ENCODE data around the gene RERG. TPM values are rescaled to one million over a fixed set of nuclear protein-coding genes. Genes with fewer than 3 reads are reported as not detected.

Gene RERG
- total RNA-seq, 2 experiments from 2014 or later, result 0.17 to 0.21 TPM

DNA sequence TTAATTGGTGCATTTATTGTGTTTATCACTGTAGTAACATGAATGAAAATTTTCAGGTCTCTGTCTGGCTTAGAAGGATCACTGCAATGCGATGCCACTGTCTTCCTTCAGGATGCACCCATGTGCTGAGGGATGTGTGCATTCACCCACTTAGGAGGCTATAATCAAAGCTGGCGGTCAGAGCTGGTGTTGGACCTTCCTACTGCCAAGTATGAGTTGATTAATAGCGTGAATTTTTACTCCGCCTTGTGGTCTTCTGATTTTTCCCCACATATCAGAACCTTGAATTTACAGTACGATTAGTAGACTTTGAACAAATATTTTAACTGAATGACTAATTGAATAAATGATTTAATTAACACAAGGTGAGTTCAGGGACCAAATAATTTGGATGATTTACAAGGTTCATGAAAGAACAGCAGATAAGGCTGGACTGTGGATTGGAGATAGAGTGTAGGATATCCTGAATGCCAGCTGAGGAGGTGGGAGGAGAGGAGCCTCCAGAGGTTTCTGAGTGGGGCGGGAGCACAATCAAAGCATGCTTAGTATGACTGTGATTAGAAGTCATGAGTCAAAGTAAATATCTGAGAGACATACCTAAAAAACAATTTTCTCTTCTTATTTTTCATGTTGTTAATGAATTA lies 50.1 kb downstream of the RERG start:
- Mint-ChIP-seq H3K27me3 (peaks cover 29% of the 10 kb centered on the region), H3K9me3 (no peaks in the 10 kb centered on the region), H3K36me3 (ENCODE audit: low read depth) (no peaks in the 10 kb centered on the region), H3K4me1 (no peaks in the 10 kb centered on the region), H3K4me3 (no peak overlapping the region), H3K27ac (no peak overlapping the region)
- POLR2A ChIA-PET, result no interaction called here
- DNase-seq, result no peak
- CTCF ChIA-PET, result no interaction called here

DNA sequence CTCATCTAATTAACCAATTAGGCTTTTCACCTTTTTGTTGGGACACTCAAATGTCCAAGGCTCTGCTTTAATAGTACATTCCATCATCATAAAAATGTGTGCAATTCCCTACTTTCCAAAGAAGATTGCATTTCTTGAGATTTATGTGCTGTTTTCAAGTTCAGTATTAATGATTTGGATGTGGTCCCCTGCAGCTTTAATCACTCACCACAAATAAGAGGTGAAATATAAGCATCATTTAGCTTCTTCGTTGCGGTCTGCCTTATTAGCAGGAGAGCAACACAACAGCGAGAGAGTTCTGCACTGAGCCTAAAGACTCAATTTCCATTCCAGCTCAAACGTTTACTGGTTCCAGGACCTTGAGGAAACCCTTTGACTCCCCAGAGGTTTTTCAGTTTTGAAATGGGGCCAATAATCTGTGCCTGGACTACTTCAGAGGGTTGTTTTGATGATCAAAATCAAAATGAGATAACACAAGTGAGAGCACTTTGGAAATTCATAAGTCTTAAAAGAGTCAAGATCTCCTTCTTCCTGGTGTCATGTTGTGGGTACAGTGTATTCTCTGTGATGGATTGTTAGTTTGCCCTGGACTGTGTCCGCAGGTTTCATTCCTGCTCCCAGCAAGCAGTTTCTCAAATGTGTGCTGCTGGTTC lies 53.1 kb downstream of the RERG start:
- no peak overlapping the region for H3K4me3 Mint-ChIP-seq
- no peaks in the 10 kb centered on the region for H3K36me3 Mint-ChIP-seq (ENCODE audit: low read depth)
- DNase-seq, result no peak
- H3K27me3 Mint-ChIP-seq, result peaks cover 16% of the 10 kb centered on the region
- H3K9me3 Mint-ChIP-seq, result no peaks in the 10 kb centered on the region
- peaks cover 5% of the 10 kb centered on the region for H3K4me1 Mint-ChIP-seq
- CTCF ChIA-PET, result no interaction called here
- H3K27ac Mint-ChIP-seq, result no peak overlapping the region
- POLR2A ChIA-PET, result interaction anchor here (0.6 kb wide), 1 partner anchor 373 kb away, joined by 3 read pairs; no protein-coding TSS in a partner anchor

DNA sequence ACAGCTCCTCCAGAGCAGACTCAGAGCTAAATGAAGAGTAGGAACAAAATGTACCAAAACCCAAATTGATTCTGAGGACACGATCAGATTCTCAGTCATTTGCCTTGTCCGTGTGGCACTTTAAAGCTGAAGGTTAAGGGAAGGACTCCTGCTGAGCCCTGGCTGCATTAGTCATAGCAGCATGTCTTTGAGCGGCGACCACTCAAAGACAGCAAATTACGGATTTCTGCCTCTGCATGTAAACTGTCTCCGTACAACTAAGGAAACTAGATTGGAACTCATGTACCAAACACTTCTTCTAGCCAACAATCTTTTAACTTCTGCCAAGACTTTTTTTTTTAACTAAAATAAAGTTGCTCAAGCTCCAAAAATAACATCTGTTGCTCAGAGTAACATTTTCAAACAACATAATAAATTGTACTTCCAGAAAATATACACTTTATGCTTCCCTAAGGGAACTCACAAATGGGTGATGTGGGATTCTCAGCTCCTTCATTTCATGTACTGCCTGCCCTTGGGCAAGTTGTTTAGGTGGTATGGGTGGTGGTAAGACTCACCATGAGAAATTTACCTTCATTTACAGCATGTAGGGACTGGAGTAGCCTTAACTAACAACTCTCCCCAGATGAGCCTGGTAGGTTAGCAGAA lies 56.1 kb downstream of the RERG start:
- Mint-ChIP-seq H3K27ac (no peak overlapping the region), H3K9me3 (no peaks in the 10 kb centered on the region), H3K4me3 (no peak overlapping the region), H3K27me3 (peaks cover 7% of the 10 kb centered on the region), H3K36me3 (ENCODE audit: low read depth) (no peaks in the 10 kb centered on the region), H3K4me1 (peaks cover 5% of the 10 kb centered on the region)
- CTCF ChIA-PET, result no interaction called here
- DNase-seq, result no peak
- POLR2A ChIA-PET, result no interaction called here

DNA sequence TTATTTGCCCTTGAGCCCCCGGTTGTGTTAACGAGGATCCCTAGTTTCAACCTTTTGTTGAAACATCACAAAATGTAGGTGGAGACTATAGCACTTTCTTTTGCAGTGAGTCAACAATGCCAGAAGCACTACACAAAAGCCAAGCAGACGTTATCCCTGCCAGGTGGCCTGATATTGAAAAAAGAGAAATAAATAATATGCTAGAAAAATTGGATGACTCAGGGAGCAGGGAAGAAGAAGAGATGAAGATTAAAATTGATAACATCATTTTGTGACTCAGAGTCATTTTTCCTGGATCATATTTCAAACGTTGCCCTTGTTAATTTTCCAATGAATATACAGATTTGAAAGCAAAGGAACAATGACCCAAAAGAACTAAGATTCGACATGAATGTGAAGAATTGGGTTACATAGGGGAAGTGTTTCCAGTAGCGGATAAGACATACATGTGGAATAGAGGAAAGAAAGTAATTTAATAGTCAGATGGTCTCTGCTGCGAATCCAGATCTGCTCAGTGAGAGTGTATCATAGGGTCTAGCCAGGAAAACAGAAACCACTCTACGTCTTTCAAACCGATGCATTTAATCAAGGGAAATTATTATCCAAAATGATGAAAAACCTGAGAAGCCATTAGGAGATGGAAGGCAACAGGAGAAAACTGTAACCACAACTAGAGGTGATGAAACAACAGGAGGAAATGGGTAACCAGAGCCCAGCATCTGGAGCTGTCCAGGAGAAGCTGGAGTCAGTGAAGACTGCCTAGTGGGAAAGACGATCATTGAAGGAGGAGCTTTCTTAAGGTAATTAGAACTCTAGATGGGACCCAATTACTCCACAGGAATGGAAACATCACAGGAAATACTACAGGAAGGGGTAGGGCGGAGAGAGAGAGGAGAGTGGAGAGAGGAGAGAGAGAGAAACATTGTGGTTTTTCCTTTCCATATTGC lies 57.9 kb downstream of the RERG start:
- no peak overlapping the region for H3K27ac Mint-ChIP-seq
- H3K9me3 Mint-ChIP-seq, result no peaks in the 10 kb centered on the region
- no peak for DNase-seq
- H3K4me1 Mint-ChIP-seq, result peaks cover 5% of the 10 kb centered on the region
- ChIA-PET CTCF (no interaction called here), POLR2A (no interaction called here)
- no peak overlapping the region for H3K4me3 Mint-ChIP-seq
- no peaks in the 10 kb centered on the region for H3K36me3 Mint-ChIP-seq (ENCODE audit: low read depth)
- H3K27me3 Mint-ChIP-seq, result peaks cover 3% of the 10 kb centered on the region

DNA sequence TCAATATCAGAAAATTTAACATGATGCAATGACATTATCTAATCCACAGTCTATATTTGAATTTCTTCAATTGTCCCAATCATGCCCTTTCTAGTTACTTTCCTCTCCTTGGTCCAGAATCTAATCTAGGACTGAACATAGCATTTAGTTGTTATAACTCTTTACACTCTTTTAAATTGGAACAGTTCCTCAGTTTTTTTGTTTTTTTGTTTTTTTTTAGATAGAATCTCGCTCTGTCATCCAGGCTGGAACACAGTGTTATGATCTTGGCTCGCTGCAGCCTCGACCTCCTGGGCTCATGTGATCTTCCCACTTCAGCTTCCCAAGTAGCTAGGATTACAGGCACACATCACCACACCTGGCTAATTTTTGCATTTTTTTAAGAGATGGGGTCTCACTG lies 63.1 kb downstream of the RERG start:
- Mint-ChIP-seq H3K9me3 (no peaks in the 10 kb centered on the region), H3K4me3 (no peak overlapping the region), H3K27ac (no peak overlapping the region), H3K27me3 (peaks cover 8% of the 10 kb centered on the region), H3K36me3 (ENCODE audit: low read depth) (no peaks in the 10 kb centered on the region), H3K4me1 (no peaks in the 10 kb centered on the region)
- POLR2A ChIA-PET, result no interaction called here
- DNase-seq, result no peak
- CTCF ChIA-PET, result no interaction called here

DNA sequence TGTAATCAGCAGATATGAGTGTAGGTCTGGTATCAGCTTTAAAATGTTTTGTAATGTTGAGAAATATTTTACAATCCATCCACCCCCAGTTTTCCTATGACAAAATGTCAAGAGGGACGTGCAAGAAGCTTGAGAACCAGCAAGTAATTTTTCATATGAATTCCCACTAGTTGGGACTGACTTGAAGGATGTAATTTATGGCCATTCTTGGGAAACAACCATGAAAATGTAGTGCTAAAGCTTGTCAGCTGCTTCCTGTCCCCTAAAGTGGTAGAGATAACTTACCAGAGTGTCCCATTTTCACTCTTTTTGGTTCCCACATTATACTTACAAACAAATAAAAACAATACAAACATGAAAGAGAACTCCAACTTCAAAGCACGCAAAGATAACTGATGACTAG lies 63.9 kb downstream of the RERG start:
- Mint-ChIP-seq H3K9me3 (no peaks in the 10 kb centered on the region), H3K4me3 (no peak overlapping the region), H3K27ac (no peak overlapping the region), H3K36me3 (ENCODE audit: low read depth) (no peaks in the 10 kb centered on the region), H3K27me3 (peaks cover 8% of the 10 kb centered on the region), H3K4me1 (no peaks in the 10 kb centered on the region)
- DNase-seq, result no peak
- POLR2A ChIA-PET, result no interaction called here
- CTCF ChIA-PET, result no interaction called here

DNA sequence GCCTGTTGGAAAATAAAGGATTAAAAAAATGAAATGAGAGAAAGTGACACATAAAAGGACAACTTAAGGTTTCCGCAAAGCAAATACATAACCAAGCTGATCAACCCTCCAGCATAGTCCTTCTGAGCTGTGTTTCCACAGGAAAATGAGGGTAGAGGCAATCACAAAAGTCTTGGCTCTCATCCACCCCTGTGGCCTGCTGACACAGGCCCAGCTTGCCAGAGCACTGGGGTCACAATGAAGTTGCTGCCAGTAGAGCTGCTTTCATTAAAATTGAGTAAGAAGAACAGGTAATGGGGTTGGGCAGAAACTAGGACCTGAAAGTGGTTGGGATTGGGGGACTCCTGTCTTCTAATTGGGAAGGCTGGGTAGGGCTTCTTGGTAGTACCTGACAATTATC lies 65.9 kb downstream of the RERG start:
- no peaks in the 10 kb centered on the region for H3K36me3 Mint-ChIP-seq (ENCODE audit: low read depth)
- CTCF ChIA-PET, result no interaction called here

DNA sequence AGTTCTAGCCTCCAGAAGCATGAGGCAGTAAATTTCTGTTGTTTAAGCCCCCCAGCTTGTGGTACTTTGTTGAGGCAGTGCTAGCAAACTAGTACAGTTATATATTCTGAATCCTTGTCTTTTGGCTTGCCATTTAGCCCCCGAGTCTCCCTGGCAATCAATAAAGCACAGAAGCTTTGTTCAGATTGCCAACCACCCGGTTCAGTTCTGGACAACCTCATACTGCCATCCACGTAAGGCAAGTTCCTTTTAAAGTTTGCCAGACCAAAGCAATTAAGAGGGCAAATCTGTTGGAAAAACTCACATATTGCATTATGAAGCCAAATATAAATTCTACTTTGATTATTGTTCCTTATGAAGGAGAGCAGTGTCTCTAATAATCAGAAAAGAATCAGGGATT lies 67.1 kb downstream of the RERG start:
- CTCF ChIA-PET, result no interaction called here
- no peaks in the 10 kb centered on the region for H3K9me3 Mint-ChIP-seq
- H3K27me3 Mint-ChIP-seq, result peaks cover 18% of the 10 kb centered on the region

More for the DNA sequence above, 65.9 kb downstream of the RERG start:
- no peaks in the 10 kb centered on the region for H3K9me3 Mint-ChIP-seq
- peaks cover 16% of the 10 kb centered on the region for H3K27me3 Mint-ChIP-seq
- H3K4me3 Mint-ChIP-seq, result no peak overlapping the region
- no peak for DNase-seq
- POLR2A ChIA-PET, result no interaction called here
- H3K27ac Mint-ChIP-seq, result no peak overlapping the region
- H3K4me1 Mint-ChIP-seq, result no peaks in the 10 kb centered on the region

DNA sequence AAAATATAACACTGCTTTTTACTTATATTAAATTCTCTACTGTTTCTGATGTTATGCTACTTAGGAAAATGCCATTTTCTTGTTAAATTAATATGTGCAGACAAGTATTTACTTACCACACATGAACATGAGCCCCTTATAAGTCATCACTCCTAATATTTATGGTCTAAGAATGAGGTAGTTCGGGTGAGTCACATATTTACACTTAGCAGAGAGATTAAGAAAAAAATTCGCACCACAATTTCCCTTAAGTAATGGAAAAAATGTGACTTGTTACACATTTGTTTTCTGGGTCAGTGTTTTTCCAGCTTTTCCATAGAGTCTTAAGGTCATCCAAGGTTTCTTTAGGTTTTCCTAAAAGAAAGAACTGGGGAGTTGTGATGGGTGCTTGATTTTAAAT lies 68.3 kb downstream of the RERG start:
- no peaks in the 10 kb centered on the region for H3K9me3 Mint-ChIP-seq
- H3K27me3 Mint-ChIP-seq, result peaks cover 18% of the 10 kb centered on the region
- DNase-seq, result no peak
- H3K27ac Mint-ChIP-seq, result no peak overlapping the region
- no peak overlapping the region for H3K4me3 Mint-ChIP-seq
- H3K36me3 Mint-ChIP-seq (ENCODE audit: low read depth), result no peaks in the 10 kb centered on the region
- ChIA-PET CTCF (no interaction called here), POLR2A (no interaction called here)
- no peaks in the 10 kb centered on the region for H3K4me1 Mint-ChIP-seq

More for the DNA sequence above, 67.1 kb downstream of the RERG start:
- H3K27ac Mint-ChIP-seq, result no peak overlapping the region
- H3K4me3 Mint-ChIP-seq, result no peak overlapping the region
- H3K4me1 Mint-ChIP-seq, result no peaks in the 10 kb centered on the region
- no peak for DNase-seq
- H3K36me3 Mint-ChIP-seq (ENCODE audit: low read depth), result no peaks in the 10 kb centered on the region
- POLR2A ChIA-PET, result no interaction called here

DNA sequence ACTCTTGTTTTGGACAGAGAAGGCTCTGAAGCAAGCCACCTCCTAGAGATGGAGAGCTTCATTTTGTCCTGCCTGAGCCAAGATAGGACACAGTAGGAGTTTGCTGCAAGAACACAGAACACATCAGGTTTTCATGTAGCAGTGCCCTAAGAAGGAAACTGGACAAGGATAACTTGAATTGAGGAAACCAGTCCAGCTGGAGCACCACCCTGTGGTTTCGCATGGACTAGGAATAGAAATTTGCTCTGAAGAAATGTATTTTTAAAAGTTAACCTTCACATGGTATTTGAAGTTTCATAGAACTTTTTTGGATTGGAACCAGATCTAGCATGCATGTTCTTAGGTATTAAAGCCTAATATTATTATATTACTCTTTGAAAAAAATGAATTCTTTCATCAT lies 68.8 kb downstream of the RERG start:
- H3K9me3 Mint-ChIP-seq, result no peaks in the 10 kb centered on the region
- DNase-seq, result no peak
- no peak overlapping the region for H3K4me3 Mint-ChIP-seq
- peaks cover 18% of the 10 kb centered on the region for H3K27me3 Mint-ChIP-seq
- H3K36me3 Mint-ChIP-seq (ENCODE audit: low read depth), result no peaks in the 10 kb centered on the region
- no peak overlapping the region for H3K27ac Mint-ChIP-seq
- H3K4me1 Mint-ChIP-seq, result no peaks in the 10 kb centered on the region
- POLR2A ChIA-PET, result no interaction called here
- CTCF ChIA-PET, result no interaction called here

DNA sequence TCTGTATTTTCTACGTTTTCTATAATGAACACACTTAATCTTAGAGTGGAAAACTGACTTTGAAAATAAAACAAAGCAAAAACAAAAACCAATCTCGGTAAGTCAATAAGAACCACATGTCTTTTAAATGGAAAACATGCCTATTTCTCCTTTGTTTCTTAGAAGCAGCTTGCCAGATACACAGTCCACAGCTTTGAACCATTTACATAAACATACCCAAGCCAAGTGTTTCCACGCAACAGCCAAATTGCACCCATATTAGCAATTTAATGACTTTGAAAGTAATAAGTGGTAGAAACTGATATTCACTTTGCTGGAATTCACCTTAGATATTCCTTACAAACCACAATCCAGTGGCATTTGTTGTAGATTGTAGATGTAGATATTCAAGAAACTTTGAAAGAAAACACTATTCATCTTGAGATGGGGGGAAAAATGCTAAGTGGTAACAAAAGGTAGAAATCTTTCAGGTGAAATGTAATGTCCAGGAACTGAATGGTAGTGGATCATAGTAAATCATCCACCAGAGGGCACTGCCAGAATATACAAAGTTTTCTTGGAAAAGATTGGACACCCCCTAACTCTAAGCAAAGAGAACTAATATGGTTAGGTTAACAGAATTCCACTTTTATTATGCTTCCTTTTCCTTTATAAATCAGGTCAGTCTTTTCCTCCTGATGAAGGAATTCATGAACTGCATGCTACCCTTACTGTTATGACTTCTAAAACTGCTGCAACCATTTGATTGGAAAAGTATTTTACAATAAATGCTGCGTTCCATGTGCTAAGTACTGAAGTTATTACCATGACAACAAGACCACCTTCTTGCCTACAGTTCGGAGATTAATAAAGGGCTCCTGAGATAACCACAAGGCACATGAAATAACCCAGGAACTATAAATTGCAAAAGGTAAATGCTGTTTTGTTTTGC lies 69.8 kb downstream of the RERG start:
- POLR2A ChIA-PET, result no interaction called here
- DNase-seq, result peak; percentile 8
- Mint-ChIP-seq H3K4me3 (no peak overlapping the region), H3K27me3 (peaks cover 15% of the 10 kb centered on the region), H3K27ac (no peak overlapping the region), H3K9me3 (no peaks in the 10 kb centered on the region), H3K4me1 (no peaks in the 10 kb centered on the region), H3K36me3 (ENCODE audit: low read depth) (no peaks in the 10 kb centered on the region)
- CTCF ChIA-PET, result no interaction called here

DNA sequence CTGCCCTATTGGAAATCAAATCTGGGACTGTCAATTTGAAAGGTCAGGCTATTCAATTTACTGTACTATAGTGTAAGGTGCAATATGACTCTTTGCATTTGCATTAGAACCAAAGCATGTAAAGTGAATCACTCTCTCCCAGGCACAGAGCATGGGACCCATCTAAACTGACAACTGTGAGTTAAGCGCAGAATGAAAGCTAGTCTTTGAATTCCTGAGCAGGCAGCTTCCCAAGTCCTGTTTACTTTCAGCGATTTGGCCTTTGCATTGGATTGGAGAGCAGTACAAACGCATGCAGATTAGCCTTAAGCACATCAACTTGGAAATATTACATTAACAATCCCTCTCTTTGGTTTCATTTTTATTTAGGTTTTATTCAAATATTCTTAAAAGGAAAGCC lies 74.6 kb downstream of the RERG start:
- no peak for DNase-seq
- Mint-ChIP-seq H3K4me3 (no peak overlapping the region), H3K27ac (no peak overlapping the region), H3K27me3 (peaks cover 17% of the 10 kb centered on the region), H3K36me3 (ENCODE audit: low read depth) (no peaks in the 10 kb centered on the region), H3K4me1 (no peaks in the 10 kb centered on the region), H3K9me3 (no peaks in the 10 kb centered on the region)
- ChIA-PET CTCF (interaction anchor here (0.9 kb wide), 1 partner anchor 32 kb away, joined by 3 read pairs; no protein-coding TSS in a partner anchor), POLR2A (no interaction called here)
